DND-41 (cell line): ENCODE measurements around the gene CDH16.

Experiments used
- ATAC-seq: fragments of 200-7000 bp; cut with Tn5 transposase; 3 replicates; pipeline ENCODE4 v1.9.1; 2021; ENCODE audit warnings: low read depth; ENCODE audit not compliant: insufficient read depth
- DNase-seq: peaks from one replicate; pipeline ENCODE4 v3.0.0-alpha.2; 2020
- H2AFZ ChIP-seq: 2 replicates; pipeline ENCODE4 v1.6.0; 2012; ENCODE audit warnings: low read depth, low read length
- H3K27ac ChIP-seq: 2 replicates; pipeline ENCODE4 v1.5.1; 2012; ENCODE audit warnings: low read length, inconsistent platforms
- H3K27me3 ChIP-seq: fragments of 200-600 bp; sonication (generic); 2 replicates; pipeline ENCODE4 v1.6.0; 2012; ENCODE audit warnings: low read length, mild to moderate bottlenecking, inconsistent platforms; ENCODE audit not compliant: insufficient read depth, poor library complexity
- H3K36me3 ChIP-seq: 2 replicates; pipeline ENCODE4 v1.5.1; 2012; ENCODE audit warnings: low read length, inconsistent platforms; ENCODE audit not compliant: insufficient read depth
- H3K4me1 ChIP-seq: 2 replicates; pipeline ENCODE4 v1.5.1; 2012; ENCODE audit warnings: mild to moderate bottlenecking, low read length; ENCODE audit not compliant: insufficient read depth
- H3K4me2 ChIP-seq: 2 replicates; pipeline ENCODE4 v1.6.0; 2012; ENCODE audit warnings: mild to moderate bottlenecking, moderate library complexity, low read length, inconsistent platforms; ENCODE audit not compliant: insufficient read depth
- H3K4me3 ChIP-seq, 2 experiments: fragments of 200-600 bp in 1 of 2; shearing (Covaris generic) in 1 of 2; 2 replicates each; pipeline ENCODE4 v1.5.1; 2012 to 2016; ENCODE audit warnings: inconsistent platforms in 2 of 2, low read length in 2 of 2, mild to moderate bottlenecking in 2 of 2, low read depth in 1 of 2, moderate library complexity in 1 of 2
- H3K79me2 ChIP-seq: 2 replicates; pipeline ENCODE4 v1.6.0; 2012; ENCODE audit warnings: low read length, inconsistent platforms; ENCODE audit not compliant: insufficient read depth
- H3K9ac ChIP-seq: 2 replicates; pipeline ENCODE4 v1.6.0; 2012; ENCODE audit warnings: low read depth, mild to moderate bottlenecking, inconsistent platforms, low read length, moderate library complexity
- H3K9me3 ChIP-seq: 2 replicates; pipeline ENCODE4 v1.5.1; 2012; ENCODE audit warnings: low read length, moderate library complexity, mild to moderate bottlenecking, inconsistent platforms; ENCODE audit not compliant: insufficient read depth, severe bottlenecking
- H4K20me1 ChIP-seq: 2 replicates; pipeline ENCODE4 v1.6.0; 2012; ENCODE audit warnings: low read length; ENCODE audit not compliant: insufficient read depth
- CTCF ChIP-seq: IDR thresholded peaks from 2 replicates; pipeline ENCODE4 v1.5.1; 2012; ENCODE audit warnings: borderline replicate concordance, low read length, moderate library complexity, mild to moderate bottlenecking; ENCODE audit not compliant: poor library complexity, severe bottlenecking; ENCODE audit errors: extremely low read depth
- EZH2 ChIP-seq: IDR thresholded peaks from 3 replicates; pipeline ENCODE4 v1.6.1; 2012; ENCODE audit warnings: borderline replicate concordance, low read depth, mild to moderate bottlenecking, moderate library complexity, low read length, inconsistent platforms; ENCODE audit not compliant: severe bottlenecking

The CDH16 gene

GRCh38 chr16:66906916-66907836, 11.5 kb downstream of the CDH16 start:
- Histone ChIP-seq H2AFZ (no peak overlapping the region), H3K27ac (no peak overlapping the region), H3K4me2 (no peak overlapping the region), H3K4me3 (no peak overlapping the region), H4K20me1 (no peaks in the 10 kb centered on the region), H3K79me2 (no peaks in the 10 kb centered on the region), H3K36me3 (no peaks in the 10 kb centered on the region), H3K9ac (no peak overlapping the region), H3K27me3 (no peaks in the 10 kb centered on the region), H3K4me1 (no peaks in the 10 kb centered on the region), H3K9me3 (no peaks in the 10 kb centered on the region)
- TF ChIP-seq CTCF (no peak), EZH2 (no peak)
- ATAC-seq (no peak), DNase-seq (no peak)

GRCh38 chr16:66905633-66906539, 12.8 kb downstream of the CDH16 start:
- Histone ChIP-seq H3K9me3 (no peaks in the 10 kb centered on the region), H3K4me2 (no peak overlapping the region), H3K4me1 (no peaks in the 10 kb centered on the region), H3K27ac (no peak overlapping the region), H3K79me2 (no peaks in the 10 kb centered on the region), H3K27me3 (no peaks in the 10 kb centered on the region), H2AFZ (no peak overlapping the region), H3K9ac (no peak overlapping the region), H3K36me3 (no peaks in the 10 kb centered on the region), H4K20me1 (no peaks in the 10 kb centered on the region), H3K4me3 (no peak overlapping the region)
- no peak for TF ChIP-seq EZH2
- no peak for TF ChIP-seq CTCF
- DNase-seq (peak; percentile 64), ATAC-seq (peak; percentile 66; the same call in 2 of the 3 replicates)

DNA sequence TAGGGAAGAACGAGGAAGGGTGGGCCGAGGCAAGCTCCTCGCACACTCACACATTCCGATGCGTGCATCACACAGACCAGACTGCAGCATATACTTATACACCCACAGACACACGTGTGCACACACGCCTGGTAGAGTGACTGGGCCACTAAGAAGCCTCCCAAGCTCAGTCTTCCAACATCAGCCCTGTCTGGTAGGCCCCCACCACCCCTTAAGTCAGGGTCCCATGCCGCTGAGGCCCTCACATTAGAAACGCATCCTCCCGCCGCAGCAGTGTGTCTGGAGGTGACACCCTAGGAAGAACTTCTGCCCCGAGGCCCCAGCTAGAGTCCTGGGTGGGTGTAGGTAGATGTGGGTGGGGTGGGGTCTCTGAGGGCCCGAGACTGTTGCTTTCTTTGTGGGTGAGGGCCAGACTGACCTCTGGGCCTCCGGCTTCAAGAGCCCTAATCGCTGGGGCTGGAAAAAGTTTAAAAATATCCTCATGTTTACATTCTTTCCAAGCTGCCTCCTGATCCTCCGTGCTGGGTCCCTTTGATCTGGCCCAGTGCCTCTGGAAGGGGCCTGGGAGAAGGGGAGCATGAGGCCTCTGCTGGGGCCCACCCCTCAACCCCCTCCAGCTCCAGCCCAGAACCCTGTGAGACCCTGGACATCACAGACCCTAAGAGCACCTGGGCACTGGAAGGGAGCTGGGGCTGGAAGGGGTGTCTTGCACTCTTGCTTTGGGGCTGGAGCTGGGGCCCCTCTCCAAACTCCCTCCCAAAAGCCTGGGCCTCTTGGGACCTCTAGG, 13.6 kb downstream of the CDH16 start:
- ATAC-seq (no peak), DNase-seq (no peak)
- no peak overlapping the region for H3K27ac ChIP-seq
- H3K4me1 ChIP-seq = no peaks in the 10 kb centered on the region
- no peak overlapping the region for H3K4me2 ChIP-seq
- no peaks in the 10 kb centered on the region for H3K9me3 ChIP-seq
- TF ChIP-seq EZH2 (no peak), CTCF (no peak)
- no peak overlapping the region for H3K4me3 ChIP-seq
- no peak overlapping the region for H3K9ac ChIP-seq
- no peaks in the 10 kb centered on the region for H4K20me1 ChIP-seq
- H3K27me3 ChIP-seq = no peaks in the 10 kb centered on the region
- no peaks in the 10 kb centered on the region for H3K79me2 ChIP-seq
- no peaks in the 10 kb centered on the region for H3K36me3 ChIP-seq
- H2AFZ ChIP-seq = no peak overlapping the region
